NOMO-1 treated with DMSO at 0.1 percent for 48 hours (cell line): ENCODE results near the gene CALML6.
"Not testable (repeated sequence)": the region's sequence is repeated elsewhere in the genome, so short reads cannot be mapped to it uniquely, and the experiment has no call there.

Source experiments
- DNase-seq: peaks from one replicate; lab custom pipeline; 2025; ENCODE audit not compliant: unreplicated experiment; lab: John Stamatoyannopoulos, UW

The CALML6 gene, protein sequence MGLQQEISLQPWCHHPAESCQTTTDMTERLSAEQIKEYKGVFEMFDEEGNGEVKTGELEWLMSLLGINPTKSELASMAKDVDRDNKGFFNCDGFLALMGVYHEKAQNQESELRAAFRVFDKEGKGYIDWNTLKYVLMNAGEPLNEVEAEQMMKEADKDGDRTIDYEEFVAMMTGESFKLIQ

DNA sequence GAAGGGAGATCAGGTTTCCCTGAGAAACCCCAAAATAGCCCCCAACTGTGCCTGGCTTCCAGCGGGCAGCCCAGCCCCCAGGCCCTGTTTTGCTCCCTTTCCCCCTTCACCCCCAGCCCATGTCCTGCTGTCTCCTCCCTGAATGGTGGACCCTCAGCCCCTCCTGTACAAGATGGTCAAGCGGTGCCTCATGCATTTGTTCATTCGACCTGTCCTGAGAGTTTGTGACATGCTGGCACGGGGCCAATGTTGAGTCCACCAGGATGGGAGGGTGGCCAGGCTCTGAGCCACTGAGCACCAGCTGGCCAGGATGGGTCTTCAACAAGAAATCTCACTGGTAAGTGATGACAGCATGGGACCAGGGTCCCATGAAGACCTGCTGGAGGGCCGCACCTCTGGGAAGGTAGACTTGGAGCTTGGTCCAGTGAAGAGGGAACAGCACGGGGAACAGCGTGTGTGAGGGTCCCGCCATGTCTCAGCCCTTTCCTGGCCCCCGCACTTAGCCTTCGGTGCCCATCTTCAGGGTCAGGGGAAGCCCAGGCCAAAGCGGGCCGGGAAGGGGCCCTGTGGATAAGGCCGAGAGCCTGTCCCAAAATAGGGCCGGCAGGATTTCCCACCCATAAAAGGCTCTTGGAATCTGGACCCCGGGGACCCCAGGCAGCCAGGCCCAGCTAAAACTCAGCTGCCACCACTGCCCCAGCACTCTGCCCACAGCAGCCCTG, at the start of gene CALML6:
TSS of gene CALML6 (plus strand) at position 290 of the 722 bp plus-strand sequence. CDS start at position 311, 21 bp downstream.
- DNase-seq = no peak

DNA sequence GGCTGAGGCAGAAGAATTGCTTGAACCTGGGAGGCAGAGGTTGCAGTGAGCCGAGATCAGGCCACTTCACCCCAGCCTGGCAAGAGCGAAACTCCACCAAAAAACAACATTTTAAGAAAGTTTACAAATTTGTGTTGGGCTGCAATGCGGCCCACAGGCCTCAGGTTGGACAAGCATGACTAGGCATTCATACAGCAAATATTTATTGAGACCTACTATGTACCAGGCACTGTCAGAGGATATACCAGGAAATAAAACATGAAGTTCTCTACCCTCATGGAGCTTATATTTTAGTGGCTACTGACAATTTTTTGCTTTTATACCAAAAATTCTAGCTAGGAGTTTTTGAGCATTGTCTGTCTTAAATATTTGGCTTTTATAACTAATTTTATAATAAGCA, 47.9 kb upstream of the CALML6 start:
- DNase-seq = no peak

DNA sequence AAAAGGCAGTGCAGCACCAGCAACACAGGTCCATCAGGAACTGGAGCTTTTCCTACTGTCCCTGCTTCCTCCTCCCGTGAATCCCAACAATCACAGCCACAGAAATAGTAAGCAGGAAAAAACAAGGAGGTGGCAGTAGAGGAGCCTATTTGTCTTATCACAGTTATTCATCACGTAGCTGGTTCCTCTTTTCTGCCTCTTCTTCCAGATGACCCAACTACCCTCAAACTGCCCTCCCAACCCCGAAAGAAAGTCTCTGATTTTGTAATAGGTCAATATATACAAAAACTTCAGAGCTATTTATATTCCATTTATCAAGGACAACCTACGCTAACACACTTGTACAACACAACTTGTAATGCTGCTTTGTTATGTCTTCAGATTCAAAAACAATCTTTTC, 45.6 kb upstream of the CALML6 start:
- DNase-seq = peak; percentile 85

DNA sequence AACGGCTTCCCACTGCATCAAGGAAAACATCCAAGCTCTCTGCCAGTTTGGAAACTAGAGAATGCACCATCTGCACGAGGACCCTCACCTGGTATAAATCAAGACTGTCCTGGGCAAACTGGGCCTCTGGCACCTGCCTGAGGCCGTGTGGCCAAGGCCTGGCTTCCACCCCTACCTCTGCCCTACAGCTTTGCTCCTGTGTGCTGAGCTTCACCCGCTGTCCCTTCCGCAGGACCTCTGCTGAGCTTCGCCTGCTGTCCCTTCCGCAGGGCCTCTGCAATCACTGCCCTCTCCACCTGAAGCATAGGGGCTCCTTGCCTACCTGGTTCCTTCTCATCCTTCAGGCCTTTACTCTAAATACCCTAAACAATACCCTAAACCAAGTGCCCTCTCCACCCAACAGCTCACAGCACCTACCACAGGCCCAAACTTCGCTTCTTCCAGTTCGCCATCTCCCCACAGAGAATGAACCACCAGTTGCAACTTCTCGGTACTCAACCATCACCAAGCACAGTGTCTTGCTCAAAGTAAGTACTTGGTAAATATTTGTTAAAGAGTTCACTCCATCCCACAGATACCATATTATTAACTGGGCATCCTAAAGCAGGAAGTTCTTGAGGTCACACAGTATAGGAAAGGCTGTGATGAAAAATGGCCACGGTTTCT, 42.6 kb upstream of the CALML6 start:
- no peak for DNase-seq

DNA sequence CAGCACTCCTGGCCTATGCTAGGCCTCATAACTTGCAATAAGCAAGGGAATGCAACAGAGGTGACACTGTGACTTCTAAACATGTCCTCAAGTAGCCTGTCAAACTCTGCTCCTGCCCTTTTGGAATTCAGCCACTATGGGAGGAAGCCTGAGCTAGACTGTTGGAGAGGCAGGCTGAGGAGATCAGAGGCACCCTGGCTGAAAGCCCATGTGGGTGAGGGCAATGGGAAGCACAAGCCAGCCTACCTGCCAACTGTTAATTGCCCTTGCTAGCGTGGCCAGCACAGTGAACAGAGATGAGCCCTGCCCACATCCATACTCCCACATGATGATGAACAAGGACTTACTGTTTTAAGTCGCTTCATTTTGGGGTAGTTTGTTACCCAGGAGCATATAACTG, 41.9 kb upstream of the CALML6 start:
- no peak for DNase-seq

DNA sequence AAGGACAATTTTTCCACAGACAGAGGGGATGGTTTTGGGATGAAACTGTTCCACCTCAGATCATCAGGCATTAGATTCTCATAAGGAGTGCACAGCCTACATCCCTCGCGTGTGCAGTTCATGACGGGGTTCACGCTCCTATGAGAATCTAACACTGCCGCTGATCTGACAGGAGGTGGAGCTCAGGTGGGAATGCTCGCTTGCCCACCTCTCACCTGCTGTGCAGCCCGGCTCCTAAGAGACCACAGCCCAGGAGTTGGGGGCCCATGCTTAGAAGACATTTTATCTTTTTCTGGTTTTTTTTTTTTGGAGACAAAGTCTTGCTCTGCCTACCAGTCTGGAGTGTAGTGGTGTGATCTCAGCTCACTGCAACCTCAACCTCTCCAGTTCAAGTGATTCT, 40.2 kb upstream of the CALML6 start:
- DNase-seq = no peak

DNA sequence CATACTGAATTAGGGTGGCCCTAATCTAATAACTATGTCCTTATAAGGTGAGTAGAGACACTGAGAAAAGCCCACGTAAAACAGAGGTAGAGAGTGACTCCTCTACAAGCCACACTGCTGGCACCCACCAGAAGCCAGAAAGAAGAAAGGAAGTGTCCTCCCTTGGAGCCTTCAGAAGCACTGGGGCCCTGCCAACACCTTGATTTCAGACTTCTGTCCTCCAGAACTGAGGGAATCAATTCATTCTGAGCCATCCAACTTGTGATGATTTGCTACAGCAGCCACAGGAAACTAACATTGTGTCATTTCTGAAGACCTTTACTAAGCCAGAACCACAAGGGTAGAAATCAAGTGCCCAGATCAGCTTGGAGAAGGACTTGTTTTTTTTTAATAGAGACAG, 39.1 kb upstream of the CALML6 start:
- no peak for DNase-seq

DNA sequence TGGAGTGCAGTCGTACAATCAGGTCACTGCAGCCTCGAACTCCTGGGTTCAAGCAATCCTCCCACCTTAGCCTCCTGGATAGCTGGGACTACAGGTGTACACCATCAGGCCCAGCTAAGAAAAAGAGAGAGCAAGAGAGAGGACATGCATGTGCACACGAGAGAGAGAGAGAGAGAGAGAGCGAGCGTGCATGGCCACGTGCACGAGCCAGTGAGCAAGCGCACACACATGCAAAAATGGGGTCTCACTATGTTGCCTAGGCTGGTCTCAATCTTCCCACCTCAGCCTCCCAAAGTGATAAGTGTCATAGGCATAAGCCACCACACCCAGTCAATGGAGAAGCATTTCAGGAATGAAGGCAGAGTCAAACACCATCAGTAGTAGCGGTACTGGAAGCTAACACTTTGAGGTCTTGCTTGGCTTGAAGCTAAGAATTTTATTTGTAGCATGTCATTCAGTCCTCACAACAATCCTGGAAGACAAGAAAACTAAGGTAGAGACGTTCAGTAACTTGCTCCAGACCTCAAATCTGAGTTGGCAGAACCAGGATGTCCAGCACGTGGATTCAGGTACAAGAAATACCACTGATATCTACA, 38.6 kb upstream of the CALML6 start:
- DNase-seq = no peak

DNA sequence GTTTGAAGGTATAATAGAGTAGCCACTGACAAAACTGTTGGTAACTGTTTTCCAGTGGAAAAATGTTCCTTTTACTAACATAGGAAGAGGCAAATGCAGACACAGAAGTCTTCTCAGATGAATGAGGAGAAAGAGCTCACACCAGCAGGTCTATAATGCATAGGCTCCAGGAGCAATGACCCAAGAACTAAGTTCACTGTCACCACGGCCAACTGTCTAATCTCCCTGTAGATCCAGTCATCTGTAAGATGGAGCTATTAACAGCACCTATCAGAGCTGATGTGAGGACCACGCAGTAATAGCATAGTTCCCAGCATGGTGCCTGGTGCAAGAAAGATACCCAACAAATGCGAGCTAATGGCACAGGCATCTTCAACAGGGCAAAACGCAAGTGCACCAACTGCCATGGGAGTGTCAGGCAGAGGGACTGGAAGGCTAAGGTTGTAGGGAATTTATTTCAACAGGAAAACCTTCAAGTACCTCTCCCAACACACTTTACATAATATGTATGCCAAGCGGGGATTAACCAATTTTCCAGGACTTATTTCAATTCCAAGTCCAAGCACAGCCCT, 37.1 kb upstream of the CALML6 start:
- no peak for DNase-seq

DNA sequence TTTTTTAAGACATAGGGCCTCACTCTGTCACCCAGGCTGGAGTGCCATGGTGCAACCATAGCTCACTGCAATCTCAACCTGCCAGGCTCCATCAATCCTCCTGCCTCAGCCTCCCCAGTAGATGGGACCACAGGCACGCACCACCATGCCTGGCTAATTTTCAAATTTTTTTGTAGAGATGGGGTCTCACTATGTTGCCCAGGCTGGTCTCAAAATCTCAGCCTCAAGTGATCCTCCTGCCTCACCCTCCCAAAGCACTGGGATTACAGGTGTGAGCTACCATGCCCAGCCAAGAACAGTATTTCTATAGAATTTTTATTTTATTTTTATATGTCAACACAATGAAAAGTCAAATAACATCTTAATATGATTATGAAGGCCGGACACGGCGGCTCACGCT, 35.1 kb upstream of the CALML6 start:
- no peak for DNase-seq

DNA sequence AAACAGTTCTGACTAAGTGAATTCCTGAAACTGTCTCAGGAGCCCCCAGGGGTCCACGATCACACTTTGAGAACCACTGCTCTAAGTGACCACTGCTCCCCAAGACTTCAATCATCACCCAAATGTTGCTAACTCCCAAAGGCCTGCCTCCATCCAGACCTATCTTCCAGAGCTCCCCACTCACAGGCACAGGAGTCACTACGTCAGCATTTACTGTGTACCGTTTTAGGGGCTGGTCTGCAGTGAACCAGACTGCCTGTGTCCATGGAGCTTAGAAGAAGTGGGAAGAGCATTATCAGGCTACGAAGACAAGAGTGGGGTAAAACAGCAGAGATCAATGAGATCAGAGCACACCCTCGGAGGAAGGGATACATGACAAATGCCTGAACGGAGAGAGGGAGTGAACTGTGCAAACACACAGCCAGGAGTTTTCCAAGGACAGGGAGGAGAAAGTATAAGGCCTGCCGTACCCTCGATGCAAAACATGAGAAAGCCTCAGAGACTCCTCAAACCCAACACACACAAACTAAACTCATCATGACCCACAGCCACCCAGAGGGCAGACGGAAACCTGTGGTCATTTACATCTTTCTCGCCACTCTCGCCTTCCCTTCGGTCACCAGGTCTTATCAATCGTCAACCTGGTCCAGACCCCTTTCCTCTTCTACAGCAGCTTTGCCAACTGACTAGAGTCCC, 34.3 kb upstream of the CALML6 start:
- DNase-seq = no peak

DNA sequence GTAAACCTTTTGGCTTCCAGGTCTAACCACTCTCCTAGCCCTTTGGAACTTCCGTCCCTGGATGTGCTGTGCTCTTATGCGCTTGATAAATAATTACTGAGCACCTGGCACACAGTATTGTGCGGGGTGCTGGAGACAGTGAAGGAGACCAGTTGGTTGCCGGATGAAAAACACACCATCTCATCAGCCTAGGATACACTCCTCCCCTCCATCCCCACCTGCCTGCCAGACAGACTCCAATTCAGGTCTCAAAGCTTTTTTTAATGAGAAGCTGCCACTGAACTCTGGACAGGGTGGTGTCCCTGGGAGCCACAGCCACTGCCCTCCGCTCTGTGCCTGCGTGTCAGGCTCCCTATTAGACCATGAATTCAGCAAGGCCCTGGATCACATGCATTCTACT, 33.3 kb upstream of the CALML6 start:
- DNase-seq = no peak

DNA sequence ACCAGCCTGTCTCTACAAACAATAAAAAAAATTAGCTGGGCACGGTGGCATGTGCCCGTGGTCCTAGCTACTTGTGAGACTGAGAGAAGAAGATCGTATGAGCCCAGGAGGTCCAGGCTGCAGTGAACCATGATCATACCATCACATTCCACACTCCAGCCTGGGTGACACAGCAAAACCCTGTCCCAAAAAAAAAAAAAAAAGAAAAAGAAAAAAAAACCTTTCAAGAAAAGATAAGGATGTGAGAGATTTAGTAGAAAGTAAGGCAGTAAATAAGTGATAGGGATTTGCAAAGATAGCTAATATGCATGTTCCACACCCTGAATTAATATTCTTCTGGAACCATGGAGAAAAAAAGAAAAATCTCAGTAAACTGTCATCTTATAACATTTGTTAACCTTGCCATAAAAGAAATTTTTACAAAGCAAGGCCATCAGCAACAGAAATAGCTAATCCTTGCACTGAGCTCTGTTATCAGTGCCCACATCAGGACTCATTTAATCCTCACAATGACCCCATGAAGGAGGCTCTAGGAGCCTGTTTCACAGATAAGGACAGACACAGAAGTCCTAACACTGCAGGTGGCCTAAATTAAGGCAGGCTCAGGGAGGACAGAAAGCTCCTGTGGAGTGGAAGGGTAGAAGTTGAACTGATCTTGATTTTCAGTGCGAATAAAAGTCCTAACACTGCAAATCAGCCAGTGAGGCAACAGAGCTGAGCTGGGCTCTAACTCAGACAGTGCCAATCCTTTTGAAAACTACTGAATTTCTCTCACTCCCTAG, 31.8 kb upstream of the CALML6 start:
- DNase-seq = no peak

DNA sequence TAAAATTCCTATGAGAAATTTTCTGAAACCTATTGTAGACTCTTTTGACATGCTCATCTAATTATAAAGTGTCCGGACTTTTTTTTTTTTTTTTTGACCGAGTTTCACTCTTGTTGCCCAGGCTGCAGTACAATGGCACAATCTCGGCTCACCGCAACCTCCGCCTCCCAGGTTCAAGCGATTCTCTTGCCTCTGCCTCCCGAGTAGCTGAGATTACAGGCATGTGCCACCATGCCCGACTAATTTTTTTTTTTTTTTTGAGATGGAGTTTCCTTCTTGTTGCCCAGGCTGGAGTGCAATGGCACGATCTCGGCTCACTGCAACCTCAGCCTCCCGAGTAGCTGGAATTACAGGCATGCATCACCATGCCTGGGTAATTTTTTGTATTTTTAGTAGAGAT, 31.2 kb upstream of the CALML6 start:
- DNase-seq = not testable (repeated sequence)

DNA sequence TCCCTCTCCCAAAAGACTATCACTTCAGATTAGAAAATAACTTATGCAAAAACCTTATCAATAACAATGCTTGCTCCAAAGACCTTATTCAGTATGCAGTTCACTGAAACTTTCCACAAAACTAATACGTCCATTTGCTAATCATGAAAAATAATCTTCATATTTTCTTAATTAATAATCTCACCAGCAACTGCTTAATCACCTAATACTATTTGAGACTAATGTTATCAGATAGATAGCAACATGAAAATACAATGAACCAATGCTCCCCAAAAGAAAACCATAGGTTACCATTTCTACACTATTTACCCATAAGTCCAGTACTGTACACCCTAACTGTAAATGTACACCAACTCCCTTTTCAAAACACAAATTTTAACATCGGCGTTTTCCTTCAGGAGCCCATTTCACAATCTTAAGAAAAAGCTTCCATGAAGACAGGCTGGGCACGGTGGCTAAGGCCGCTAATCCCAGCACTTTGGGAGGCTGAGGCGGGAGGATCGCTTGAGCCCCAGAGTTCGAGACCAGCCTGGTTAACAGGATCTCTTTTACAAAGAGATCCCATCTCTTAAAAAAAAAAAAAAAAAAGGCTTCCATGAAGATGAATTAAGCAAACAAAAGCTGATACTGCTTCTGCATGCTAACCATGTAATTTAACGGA, 25.8 kb upstream of the CALML6 start:
- no peak for DNase-seq

DNA sequence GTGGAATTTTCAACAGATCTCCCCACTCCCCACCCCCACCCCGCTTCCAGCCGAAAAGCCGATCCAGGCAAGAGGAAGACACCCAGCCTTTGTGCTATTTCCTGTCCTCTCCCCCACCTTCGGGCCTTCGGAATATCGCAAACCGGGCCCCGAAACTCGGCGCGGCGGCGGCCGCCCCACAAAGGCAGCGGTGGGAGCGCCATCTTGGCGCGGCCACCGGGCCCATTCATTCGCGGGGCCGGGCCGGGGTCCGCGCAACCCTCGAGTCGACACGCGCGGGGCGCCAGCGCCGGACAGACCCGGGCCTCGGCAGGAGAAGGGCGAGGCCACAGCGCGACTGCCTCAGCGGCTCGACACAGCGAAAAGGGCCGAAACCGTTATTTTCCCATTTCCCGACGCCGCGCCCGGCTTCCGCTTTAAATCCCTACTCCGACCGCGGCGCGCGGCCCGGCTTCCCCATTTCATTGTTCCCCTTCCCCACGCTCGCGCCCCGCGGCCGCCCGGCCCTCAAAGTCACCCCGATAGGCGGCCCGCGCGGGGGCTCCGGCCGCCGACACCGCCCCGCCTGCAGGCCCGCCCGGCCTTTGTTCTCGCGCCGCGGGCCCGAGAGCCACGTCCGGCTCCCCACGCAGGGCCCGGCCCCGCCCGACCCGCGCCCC, 25.1 kb upstream of the CALML6 start:
- DNase-seq = peak; percentile 32

DNA sequence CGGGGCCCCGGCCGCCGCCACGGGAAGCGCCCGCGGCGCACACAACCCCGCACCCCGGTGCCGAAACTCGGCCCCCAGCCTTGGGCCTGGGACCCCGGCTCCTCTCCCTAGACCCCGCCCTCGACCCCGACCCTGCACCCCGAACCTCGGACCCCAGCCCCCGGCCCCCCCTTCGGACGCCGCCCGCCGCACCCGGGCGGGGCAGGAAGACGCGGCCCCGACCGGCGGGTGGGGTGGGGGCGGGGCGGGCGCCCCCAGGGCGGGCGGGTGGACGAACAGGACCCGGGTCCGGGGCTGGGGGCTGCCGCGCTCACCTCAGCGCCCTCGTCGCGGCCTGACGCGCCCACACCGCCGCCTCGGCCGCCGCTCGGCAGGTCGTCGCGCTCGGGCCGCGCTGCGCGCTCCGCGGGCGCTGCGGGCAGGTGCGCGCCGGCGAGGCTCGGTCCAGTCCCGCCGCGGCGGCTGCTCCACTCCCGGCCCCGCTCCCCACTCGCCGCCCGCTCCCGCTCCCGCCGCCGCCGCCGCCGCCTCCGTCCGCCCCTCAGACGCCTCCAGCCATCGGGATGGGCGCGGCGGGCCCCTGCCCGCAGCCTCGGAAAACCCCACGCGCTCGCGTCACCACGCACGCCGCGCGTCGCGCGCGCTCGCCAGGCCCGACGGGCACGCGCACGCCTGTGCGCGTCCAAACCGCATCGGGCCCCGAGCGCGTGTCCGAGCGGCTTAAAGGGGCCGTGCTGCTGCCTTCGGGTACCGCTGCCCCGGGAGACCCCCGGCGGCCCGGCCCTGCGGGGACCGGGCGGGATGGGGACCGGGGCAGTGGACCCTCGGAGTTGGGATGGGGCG, 24.3 kb upstream of the CALML6 start, which contains the start of gene GNB1:
TSS of gene GNB1 (minus strand) at position 582 of the 843 bp plus-strand sequence. CDS start 65,634 bp downstream, outside the sequence.
- DNase-seq = peak; percentile 60
